Uterus (tissue), 2 donors: ENCODE results near the gene ARHGEF40.

Experiments
- CTCF ChIP-seq, 4 experiments: fragments of 200-600 bp in 2 of 4; fragments of 450-650 bp in 2 of 4; sonication (generic) in 2 of 4; IDR thresholded peaks; one replicate each; pipeline ENCODE4 v1.5.1; 2016 to 2019; ENCODE audit warnings: antibody characterized with exemption in 4 of 4, mild to moderate bottlenecking in 2 of 4, moderate library complexity in 1 of 4
- POLR2A ChIP-seq, 2 donors: fragments of 450-650 bp; IDR thresholded peaks; one replicate each; pipeline ENCODE4 v1.6.1; 2016; ENCODE audit warnings: antibody characterized with exemption in 2 of 2, mild to moderate bottlenecking in 1 of 2, moderate library complexity in 1 of 2

GRCh38 chr14:21091821-21092272, 21.7 kb downstream of the ARHGEF40 start:
- no peak for TF ChIP-seq CTCF (IDR thresholded peaks at IDR 0.05)
- no peak for TF ChIP-seq POLR2A (IDR thresholded peaks at IDR 0.05)
